ENCODE data around the gene ROPN1L. TPM values are rescaled to one million over a fixed set of nuclear protein-coding genes. Genes with fewer than 3 reads are reported as not detected.
"Not testable (repeated sequence)": the region's sequence is repeated elsewhere in the genome, so short reads cannot be mapped to it uniquely, and the experiment has no call there.

The ROPN1L gene
- total and polyA plus RNA-seq, 10 of the 15 experiments (the other 5 are each of a cell fraction or from before 2014, with no cell fraction given): 0.07 to 0.38 (median 0.22) TPM; not detected in 6

- TF ChIP-seq ZBTB33 (IDR thresholded peaks at IDR 0.05) (no peak), NRF1 (conservative IDR thresholded peaks at IDR 0.05; ENCODE audit: low read depth, low read length) (peak; percentile 85)
These were observed at the start of gene ROPN1L (continued) for GRCh38 chr5:10441083-10441991.

GRCh38 chr5:10392567-10393328, 48.9 kb upstream of the ROPN1L start:
- SMC1A ChIA-PET (ENCODE audit: uncharacterized antibody, unreplicated experiment): interaction anchor here (1.3 kb wide), 2 partner anchors 25 to 26 kb away, joined by 3 read pairs; no protein-coding TSS in a partner anchor
- H3K27ac ChIP-seq (ENCODE audit: control insufficient read depth, insufficient read depth); DNase-seq (ENCODE audit: low read depth, low spot score); H3K4me1 ChIP-seq (ENCODE audit: control insufficient read depth, insufficient read depth, low read length); H2AFZ ChIP-seq (ENCODE audit: control insufficient read depth, low read depth, low read length); H4K20me1 ChIP-seq (ENCODE audit: control insufficient read depth, insufficient read depth); H3K4me2 ChIP-seq (ENCODE audit: control insufficient read depth, insufficient read depth); FAIRE-seq; H3K79me2 ChIP-seq (ENCODE audit: control insufficient read depth, insufficient read depth, low read length); ATAC-seq; in situ Hi-C loops (cut with MboI); H3K9ac ChIP-seq (ENCODE audit: control insufficient read depth, insufficient read depth, low read length); BruUV-seq (replicated peaks); intact Hi-C loops (cut with micrococcal nuclease; ENCODE audit: unreplicated experiment); H3K27me3 ChIP-seq (replicated peaks in 1 of 2; ENCODE audit: control insufficient read depth in 2 of 2, insufficient read depth in 2 of 2, low read length in 1 of 2); H3K9me3 ChIP-seq (replicated peaks; ENCODE audit: control insufficient read depth, insufficient read depth, low read length); H3K4me3 ChIP-seq: not testable (repeated sequence)
- RAD21 ChIA-PET (ENCODE audit: unreplicated experiment): interaction anchor here (0.9 kb wide), 1 partner anchor 30 kb away, joined by 4 read pairs; no protein-coding TSS in a partner anchor
- POLR2A ChIA-PET: interaction anchor here (0.6 kb wide), 1 partner anchor 28 kb away, joined by 3 read pairs; no protein-coding TSS in a partner anchor
- WGBS (ENCODE audit: insufficient coverage, insufficient replicate concordance, low lambda C conversion rate, missing lambda C conversion rate): 98% methylated on average over 5 of the region's 6 CpGs
- H3K36me3 ChIP-seq (ENCODE audit: control insufficient read depth in 2 of 2, insufficient read depth in 2 of 2, low read length in 1 of 2): peaks cover 11 to 32% of the 10 kb centered on the region in 2 experiments
- CTCF ChIA-PET: interaction anchor here (0.7 to 2.3 kb wide), 4 partner anchors 10 to 50 kb away, joined by 3 to 6 read pairs (median 4); no protein-coding TSS in a partner anchor

Data from GM12878 (cell line).